Parathyroid adenoma (tissue), 2 donors: Measurements from ENCODE around the gene PTPN21.

Experiments used
- H2AFZ ChIP-seq: fragments of 300-600 bp; sonication (generic); one replicate; pipeline ENCODE4 v1.7.0; 2017; ENCODE audit warnings: antibody characterized with exemption, mild to moderate bottlenecking
- H3K27ac ChIP-seq: fragments of 300-600 bp; sonication (generic); one replicate; pipeline ENCODE4 v1.7.0; 2017
- H3K27me3 ChIP-seq: fragments of 300-600 bp; sonication (generic); one replicate; pipeline ENCODE4 v1.7.0; 2017; ENCODE audit warnings: low read length; ENCODE audit not compliant: control insufficient read depth, insufficient read depth
- H3K36me3 ChIP-seq: fragments of 300-600 bp; sonication (generic); one replicate; pipeline ENCODE4 v1.7.0; 2017; ENCODE audit warnings: low read length; ENCODE audit not compliant: control insufficient read depth, insufficient read depth
- H3K4me1 ChIP-seq: fragments of 300-600 bp; sonication (generic); one replicate; pipeline ENCODE4 v1.7.0; 2017; ENCODE audit warnings: control low read depth
- H3K4me2 ChIP-seq: fragments of 300-600 bp; sonication (generic); one replicate; pipeline ENCODE4 v1.7.0; 2017; ENCODE audit warnings: low read length
- H3K4me3 ChIP-seq: fragments of 300-600 bp; sonication (generic); one replicate; pipeline ENCODE4 v1.7.0; 2017; ENCODE audit warnings: low read depth, low read length
- H3K79me2 ChIP-seq: fragments of 300-600 bp; sonication (generic); one replicate; pipeline ENCODE4 v1.7.0; 2017; ENCODE audit warnings: control low read depth
- H3K9ac ChIP-seq: fragments of 300-600 bp; sonication (generic); one replicate; pipeline ENCODE4 v1.7.0; 2017; ENCODE audit warnings: mild to moderate bottlenecking
- H3K9me3 ChIP-seq: fragments of 300-600 bp; sonication (generic); one replicate; pipeline ENCODE4 v1.7.0; 2017; ENCODE audit warnings: low read length; ENCODE audit not compliant: control insufficient read depth
- TF ChIP-seq, protein P1 (sequence below): fragments of 300-600 bp; sonication (generic); IDR thresholded peaks from one replicate; pipeline ENCODE4 v1.7.0; 2017; ENCODE audit warnings: antibody characterized with exemption, mild to moderate bottlenecking
- donor health status: primary hyperparathyroidism.

PTPN21 gene

DNA sequence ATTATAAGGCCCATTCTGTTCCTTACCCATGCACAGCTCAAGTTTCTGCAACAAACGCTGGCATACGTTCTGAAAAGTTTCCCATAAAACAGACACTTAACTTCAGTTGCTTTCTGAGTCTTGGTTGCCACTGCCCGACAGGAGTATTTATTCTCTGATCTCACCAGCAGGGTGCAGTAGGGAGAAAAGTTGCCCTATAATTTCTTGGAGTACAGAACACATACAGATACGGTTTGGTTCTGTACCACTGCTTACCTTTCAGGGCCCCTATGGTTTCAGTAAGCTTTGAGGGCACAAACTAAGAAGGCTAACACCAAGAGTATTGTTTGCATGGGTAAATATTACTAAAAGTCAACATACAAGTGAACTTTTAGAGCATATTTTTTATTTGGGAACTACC is 91.5 kb downstream of the PTPN21 start:
- Histone ChIP-seq H3K79me2 (no peaks in the 10 kb centered on the region), H3K27me3 (no peaks in the 10 kb centered on the region), H3K27ac (no peak overlapping the region), H3K4me2 (no peak overlapping the region), H3K9ac (no peak overlapping the region), H3K36me3 (no peaks in the 10 kb centered on the region), H3K9me3 (no peaks in the 10 kb centered on the region), H3K4me3 (no peak overlapping the region), H2AFZ (no peak overlapping the region), H3K4me1 (no peaks in the 10 kb centered on the region)
- TF ChIP-seq, protein P1, sequence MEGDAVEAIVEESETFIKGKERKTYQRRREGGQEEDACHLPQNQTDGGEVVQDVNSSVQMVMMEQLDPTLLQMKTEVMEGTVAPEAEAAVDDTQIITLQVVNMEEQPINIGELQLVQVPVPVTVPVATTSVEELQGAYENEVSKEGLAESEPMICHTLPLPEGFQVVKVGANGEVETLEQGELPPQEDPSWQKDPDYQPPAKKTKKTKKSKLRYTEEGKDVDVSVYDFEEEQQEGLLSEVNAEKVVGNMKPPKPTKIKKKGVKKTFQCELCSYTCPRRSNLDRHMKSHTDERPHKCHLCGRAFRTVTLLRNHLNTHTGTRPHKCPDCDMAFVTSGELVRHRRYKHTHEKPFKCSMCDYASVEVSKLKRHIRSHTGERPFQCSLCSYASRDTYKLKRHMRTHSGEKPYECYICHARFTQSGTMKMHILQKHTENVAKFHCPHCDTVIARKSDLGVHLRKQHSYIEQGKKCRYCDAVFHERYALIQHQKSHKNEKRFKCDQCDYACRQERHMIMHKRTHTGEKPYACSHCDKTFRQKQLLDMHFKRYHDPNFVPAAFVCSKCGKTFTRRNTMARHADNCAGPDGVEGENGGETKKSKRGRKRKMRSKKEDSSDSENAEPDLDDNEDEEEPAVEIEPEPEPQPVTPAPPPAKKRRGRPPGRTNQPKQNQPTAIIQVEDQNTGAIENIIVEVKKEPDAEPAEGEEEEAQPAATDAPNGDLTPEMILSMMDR = no peak

- Histone ChIP-seq H3K4me2 (no peak overlapping the region), H2AFZ (no peak overlapping the region), H3K4me1 (no peaks in the 10 kb centered on the region), H3K36me3 (no peaks in the 10 kb centered on the region), H3K4me3 (no peak overlapping the region), H3K27me3 (no peaks in the 10 kb centered on the region), H3K9ac (no peak overlapping the region), H3K27ac (no peak overlapping the region), H3K79me2 (no peaks in the 10 kb centered on the region), H3K9me3 (no peaks in the 10 kb centered on the region)
- TF ChIP-seq, protein P1 = no peak
Observed at GRCh38 chr14:88454886-88455285, 99.9 kb downstream of the PTPN21 start.

GRCh38 chr14:88452231-88452630 is 102.6 kb downstream of the PTPN21 start:
- H3K4me2 ChIP-seq = no peak overlapping the region
- no peaks in the 10 kb centered on the region for H3K27me3 ChIP-seq
- no peak overlapping the region for H3K9ac ChIP-seq
- no peaks in the 10 kb centered on the region for H3K9me3 ChIP-seq
- no peaks in the 10 kb centered on the region for H3K79me2 ChIP-seq
- H2AFZ ChIP-seq = no peak overlapping the region
- H3K4me1 ChIP-seq = no peaks in the 10 kb centered on the region
- no peaks in the 10 kb centered on the region for H3K36me3 ChIP-seq
- no peak overlapping the region for H3K4me3 ChIP-seq
- TF ChIP-seq, protein P1 = no peak
- no peak overlapping the region for H3K27ac ChIP-seq

GRCh38 chr14:88439088-88439487 is 115.7 kb downstream of the PTPN21 start:
- TF ChIP-seq, protein P1 = no peak
- Histone ChIP-seq H3K9me3 (no peaks in the 10 kb centered on the region), H3K36me3 (no peaks in the 10 kb centered on the region), H3K4me3 (no peak overlapping the region), H3K4me2 (no peak overlapping the region), H2AFZ (no peak overlapping the region), H3K4me1 (no peaks in the 10 kb centered on the region), H3K27ac (no peak overlapping the region), H3K27me3 (no peaks in the 10 kb centered on the region), H3K9ac (no peak overlapping the region), H3K79me2 (no peaks in the 10 kb centered on the region)

DNA sequence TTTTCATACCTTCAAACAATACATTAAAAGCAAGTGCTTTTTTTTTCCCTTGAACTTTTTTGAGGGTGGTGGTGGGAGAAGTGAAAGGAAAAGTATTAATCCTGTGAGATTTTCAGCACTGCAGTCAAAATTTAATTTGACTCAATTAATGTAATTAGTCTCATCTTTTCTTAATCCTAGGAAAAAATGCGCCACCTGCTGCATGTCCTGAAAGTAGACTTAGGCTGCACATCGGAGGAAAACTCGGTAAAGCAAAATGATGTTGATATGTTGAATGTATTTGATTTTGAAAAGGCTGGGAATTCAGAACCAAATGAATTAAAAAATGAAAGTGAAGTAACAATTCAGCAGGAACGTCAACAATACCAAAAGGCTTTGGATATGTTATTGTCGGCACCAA is 117.1 kb downstream of the PTPN21 start:
- H3K36me3 ChIP-seq = no peaks in the 10 kb centered on the region
- TF ChIP-seq, protein P1 = no peak
- no peak overlapping the region for H3K4me2 ChIP-seq

More for the DNA sequence above, 117.1 kb downstream of the PTPN21 start:
- Histone ChIP-seq H3K79me2 (no peaks in the 10 kb centered on the region), H3K4me1 (no peaks in the 10 kb centered on the region), H3K27me3 (no peaks in the 10 kb centered on the region), H3K9me3 (no peaks in the 10 kb centered on the region), H2AFZ (no peak overlapping the region), H3K27ac (no peak overlapping the region), H3K4me3 (no peak overlapping the region), H3K9ac (no peak overlapping the region)
